IMR-90 (cell line): ENCODE results near the gene HIVEP1. TPM values are rescaled to one million over a fixed set of nuclear protein-coding genes. Genes with fewer than 3 reads are reported as not detected.
A peak's percentile ranks its signal among the peaks of the same experiment; 100 is the strongest.

Experiments
- ATAC-seq: fragments of 200-7000 bp; cut with Tn5 transposase; 2 replicates; pipeline ENCODE4 v1.9.1; 2020; ENCODE audit warnings: low read depth, mild to moderate bottlenecking, moderate library complexity
- Bru-seq: library from RNA; stranded (reverse); fragments of 400-500 nt; gene quantifications from one replicate; lab custom pipeline; 2021; lab: Mats Ljungman, UMichigan
- BruChase-seq, 2 experiments: library from RNA; stranded (reverse); fragments of 400-500 nt; gene quantifications; one replicate each; lab custom pipeline; 2021; lab: Mats Ljungman, UMichigan
- BruUV-seq: library from RNA; stranded (reverse); fragments of 400-500 nt; replicated peaks from 2 replicates; lab custom pipeline; 2021; lab: Mats Ljungman, UMichigan
- CTCF ChIA-PET: fragments of 300-600 bp; formaldehyde crosslinking; extraction: SDS; loops from one replicate; lab custom pipeline; 2021; ENCODE audit warnings: antibody characterized with exemption; lab: Yijun Ruan, JAX
- POLR2A ChIA-PET: fragments of 300-600 bp; sonication (Branson Sonifier 250); formaldehyde crosslinking; loops from one replicate; lab custom pipeline; 2022; ENCODE audit warnings: antibody characterized with exemption; ENCODE audit not compliant: unreplicated experiment; lab: Charles Lee
- DNase-seq: peaks from one replicate; pipeline ENCODE4 v3.0.0; 2013
- H2AFZ ChIP-seq: replicated peaks from 2 replicates; pipeline ENCODE3; 2013; ENCODE audit warnings: low read length, mild to moderate bottlenecking; ENCODE audit not compliant: poor library complexity
- H2AK5ac ChIP-seq: 2 replicates; pipeline ENCODE4 v1.6.1; 2013; ENCODE audit warnings: low read depth, low read length, inconsistent platforms
- H2AK9ac ChIP-seq: replicated peaks from 2 replicates; pipeline ENCODE3; 2013; ENCODE audit warnings: mild to moderate bottlenecking, low read depth, low read length, moderate library complexity; ENCODE audit not compliant: poor library complexity
- H2BK120ac ChIP-seq: 2 replicates; pipeline ENCODE4 v1.6.1; 2013; ENCODE audit warnings: low read depth, low read length, inconsistent platforms
- H2BK15ac ChIP-seq: 3 replicates; pipeline ENCODE4 v1.6.1; 2013; ENCODE audit warnings: low read depth, low read length, inconsistent platforms
- H2BK20ac ChIP-seq: 2 replicates; pipeline ENCODE4 v1.6.1; 2013; ENCODE audit warnings: low read depth, mild to moderate bottlenecking, inconsistent platforms, low read length, moderate library complexity
- H2BK5ac ChIP-seq: 2 replicates; pipeline ENCODE4 v1.6.1; 2013; ENCODE audit warnings: mild to moderate bottlenecking, low read depth, low read length, inconsistent platforms; ENCODE audit not compliant: poor library complexity, severe bottlenecking
- H3K14ac ChIP-seq: replicated peaks from 2 replicates; pipeline ENCODE4 v1.6.1; 2013; ENCODE audit warnings: low read depth, low read length, inconsistent platforms
- H3K18ac ChIP-seq: 2 replicates; pipeline ENCODE4 v1.6.1; 2013; ENCODE audit warnings: low read depth, low read length, control low read depth
- H3K23ac ChIP-seq: 2 replicates; pipeline ENCODE4 v1.6.1; 2013; ENCODE audit warnings: low read depth, low read length, inconsistent platforms
- H3K27ac ChIP-seq: 2 replicates; pipeline ENCODE4 v1.5.1; 2013; ENCODE audit warnings: mild to moderate bottlenecking, control low read depth, low read length; ENCODE audit not compliant: insufficient read depth
- H3K27me3 ChIP-seq: 2 replicates; pipeline ENCODE4 v1.6.1; 2013; ENCODE audit warnings: low read length; ENCODE audit not compliant: control insufficient read depth, insufficient read depth
- H3K36me3 ChIP-seq: 2 replicates; pipeline ENCODE4 v1.6.1; 2013; ENCODE audit warnings: low read length, mixed read lengths; ENCODE audit not compliant: control insufficient read depth, insufficient read depth
- H3K4ac ChIP-seq: 2 replicates; pipeline ENCODE4 v1.6.1; 2013; ENCODE audit warnings: low read depth, low read length, inconsistent platforms
- H3K4me1 ChIP-seq: 2 replicates; pipeline ENCODE4 v1.6.1; 2013; ENCODE audit warnings: low read length, mixed read lengths; ENCODE audit not compliant: control insufficient read depth, insufficient read depth
- H3K4me2 ChIP-seq: 2 replicates; pipeline ENCODE4 v1.6.1; 2013; ENCODE audit warnings: low read depth, mild to moderate bottlenecking, control low read depth, low read length, moderate library complexity
- H3K4me3 ChIP-seq: 2 replicates; pipeline ENCODE4 v1.5.1; 2013; ENCODE audit warnings: low read depth, mild to moderate bottlenecking, control low read depth, low read length, moderate library complexity; ENCODE audit not compliant: insufficient read depth
- H3K56ac ChIP-seq: 2 replicates; pipeline ENCODE4 v1.6.1; 2013; ENCODE audit warnings: low read length, inconsistent platforms; ENCODE audit not compliant: insufficient read depth; ENCODE audit errors: extremely low read depth
- H3K79me1 ChIP-seq, 2 experiments: 2 replicates each; pipeline ENCODE4 v1.6.1; 2013; ENCODE audit warnings: low read length in 2 of 2, inconsistent platforms in 1 of 2, low read depth in 1 of 2
- H3K9ac ChIP-seq: 2 replicates; pipeline ENCODE4 v1.6.1; 2013; ENCODE audit warnings: low read depth, low read length, control low read depth
- H3K9me1 ChIP-seq: 2 replicates; pipeline ENCODE4 v1.6.1; 2013; ENCODE audit warnings: low read length, inconsistent platforms; ENCODE audit not compliant: insufficient read depth
- H3K9me3 ChIP-seq: 2 replicates; pipeline ENCODE4 v1.6.1; 2013; ENCODE audit warnings: low read length; ENCODE audit not compliant: control insufficient read depth, insufficient read depth
- H4K20me1 ChIP-seq: 2 replicates; pipeline ENCODE4 v1.6.1; 2013; ENCODE audit warnings: low read length, inconsistent platforms; ENCODE audit not compliant: insufficient read depth
- H4K5ac ChIP-seq: 2 replicates; pipeline ENCODE4 v1.6.1; 2013; ENCODE audit warnings: mild to moderate bottlenecking, low read depth, low read length, control low read depth
- H4K8ac ChIP-seq, 2 experiments: 2 replicates each; pipeline ENCODE4 v1.6.1; 2013; ENCODE audit warnings: low read depth in 2 of 2, low read length in 2 of 2, control low read depth in 1 of 2, inconsistent platforms in 1 of 2
- H4K91ac ChIP-seq: 2 replicates; pipeline ENCODE4 v1.6.1; 2013; ENCODE audit warnings: low read depth, low read length, inconsistent platforms; ENCODE audit not compliant: insufficient read depth
- MAZ ChIP-seq: IDR thresholded peaks from 2 replicates; pipeline ENCODE4 v1.6.1; 2012; ENCODE audit warnings: low read depth, mild to moderate bottlenecking, low read length, improper control_type of control experiment, moderate library complexity, borderline replicate concordance
- POLR2A ChIP-seq: IDR thresholded peaks from 2 replicates; pipeline ENCODE4 v1.6.1; 2012; ENCODE audit warnings: mild to moderate bottlenecking, low read depth, low read length
- RAD21 ChIP-seq: IDR thresholded peaks from 2 replicates; pipeline ENCODE4 v1.6.1; 2012; ENCODE audit warnings: low read length, improper control_type of control experiment
- WGBS, 2 experiments: methylation state at CpG; one replicate each; pipeline versions ENCODE4 v1.1.5 to v1.1.7; 2013; ENCODE audit warnings: missing lambda C conversion rate in 2 of 2; ENCODE audit not compliant: insufficient read length in 1 of 2; ENCODE audit errors: extremely low coverage in 2 of 2; 5-methylcytosine and 5-hydroxymethylcytosine counted together
- dilution Hi-C: fragments of 300-500 bp; cut with HindIII; formaldehyde crosslinking; loops from one replicate; pipeline ENCODE4 v1.14.3; 2018; ENCODE audit warnings: low sequenced_read_pairs; ENCODE audit not compliant: unreplicated experiment
- in situ Hi-C: fragments of 300-500 bp; cut with MboI; formaldehyde crosslinking; loops from 3 replicates; pipeline ENCODE4 v1.14.3; 2019; ENCODE audit warnings: low sequenced_read_pairs, inconsistent platforms, mixed read lengths
- intact Hi-C: fragments of 100-400 bp; cut with micrococcal nuclease; formaldehyde crosslinking; loops from 2 replicates; pipeline ENCODE4 v1.10.0; 2022
- long read RNA-seq: library from polyadenylated mRNA; unstranded; transcript quantifications from one replicate; pipeline ENCODE4 v2.0.0, GENCODE V29; 2021; ENCODE audit not compliant: unreplicated experiment
- polyA plus RNA-seq, 3 experiments: library from polyadenylated mRNA; depleted of rRNA; stranded (reverse); fragments of >200 nt; gene quantifications; 2 replicates each; pipeline ENCODE4 v1.2.3, GENCODE V29; 2012; ENCODE audit warnings: low replicate concordance in 1 of 3
- total RNA-seq: library from RNA; depleted of rRNA; stranded (reverse); fragments of >200 nt; gene quantifications from 2 replicates; pipeline ENCODE4 v1.2.3, GENCODE V29; 2012; rRNA removed
- TF ChIP-seq, protein P1 (sequence below): fragments of 150-350 bp; IDR thresholded peaks from 2 replicates; pipeline ENCODE4 v1.6.1; 2017; ENCODE audit warnings: mild to moderate bottlenecking, antibody characterized with exemption, low read length, low read depth

Gene HIVEP1
- 16.7 and 17.2 TPM in 2 replicates for total RNA-seq
- polyA plus RNA-seq (2012; rRNA removed), result 13.0 and 14.4 TPM in 2 replicates
- 7.3 and 8.8 TPM in 2 replicates for polyA plus RNA-seq (2012; cell fraction: cytosol; rRNA removed)
- 32.2 and 33.4 TPM in 2 replicates for polyA plus RNA-seq (2012; cell fraction: nucleus; rRNA removed; ENCODE audit: low replicate concordance)
- percentile 84 among the genes with signal in this experiment for Bru-seq, nascent RNA
- BruChase-seq, experiment 1, labeled RNA remaining after a 6-hour chase, result percentile 59 among the genes with signal in this experiment
- percentile 71 among the genes with signal in this experiment for BruChase-seq, experiment 2, labeled RNA remaining after a 2-hour chase
- long read RNA-seq, partial matches to known transcripts, result 2 of 3 reads
- long read RNA-seq, other reads (novel, unspliced or antisense), result 1 of 3 reads

- ATAC-seq (no peak), DNase-seq (no peak)
- peaks cover 5% of the 10 kb centered on the region for H3K36me3 ChIP-seq
- peak within 1 kb of the TSS; percentile 95 for H2AK9ac ChIP-seq
- peak within 1 kb of the TSS; percentile 9 for H4K5ac ChIP-seq
- dilution Hi-C loops, result no loop called here
- peak within 1 kb of the TSS; percentile 87 for H3K27ac ChIP-seq
- no peaks in the 10 kb centered on the region for H3K27me3 ChIP-seq
- in situ Hi-C loops, result loop anchor here (10.0 kb wide), 1 partner anchor 427 kb away; no protein-coding TSS in a partner anchor
- peaks cover 5% of the 10 kb centered on the region; the same call in 1 of the 2 replicates for H4K20me1 ChIP-seq
- BruUV-seq, result no TSS peak
- TF ChIP-seq POLR2A (peak; percentile 70), RAD21 (no peak; the same call in 1 of the 2 replicates), MAZ (no peak)
- TF ChIP-seq, protein P1, sequence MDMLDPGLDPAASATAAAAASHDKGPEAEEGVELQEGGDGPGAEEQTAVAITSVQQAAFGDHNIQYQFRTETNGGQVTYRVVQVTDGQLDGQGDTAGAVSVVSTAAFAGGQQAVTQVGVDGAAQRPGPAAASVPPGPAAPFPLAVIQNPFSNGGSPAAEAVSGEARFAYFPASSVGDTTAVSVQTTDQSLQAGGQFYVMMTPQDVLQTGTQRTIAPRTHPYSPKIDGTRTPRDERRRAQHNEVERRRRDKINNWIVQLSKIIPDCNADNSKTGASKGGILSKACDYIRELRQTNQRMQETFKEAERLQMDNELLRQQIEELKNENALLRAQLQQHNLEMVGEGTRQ, result no peak
- no peak within 1 kb of the TSS; the same call in 1 of the 2 replicates for H2BK20ac ChIP-seq
- H3K18ac ChIP-seq, result peak within 1 kb of the TSS; percentile 76
- CTCF ChIA-PET, result interaction anchor here (1.5 to 3.1 kb wide), 2 partner anchors 357 to 396 kb away, joined by 3 to 11 read pairs; no protein-coding TSS in a partner anchor
- peaks cover 2% of the 10 kb centered on the region; the same call in 1 of the 2 replicates for H3K9me3 ChIP-seq
- peak within 1 kb of the TSS; percentile 57; the same call in 1 of the 2 replicates for H4K91ac ChIP-seq
- H3K9me1 ChIP-seq, result no peaks in the 10 kb centered on the region; the same call in 1 of the 2 replicates
- 0% methylated on average over 8 of the region's 78 CpGs; no CpG with 5 or more reads in 1 of the 2 experiments for WGBS, 2 experiments
- H3K4me1 ChIP-seq, result no peaks in the 10 kb centered on the region; the same call in 1 of the 2 replicates
- H3K4me3 ChIP-seq, result peak within 1 kb of the TSS; percentile 76
- peak within 1 kb of the TSS; percentile 84 for H2BK120ac ChIP-seq
- POLR2A ChIA-PET, result no interaction called here
- H2BK15ac ChIP-seq, result no peak within 1 kb of the TSS
- intact Hi-C loops, result loop anchor here (5.0 kb wide), 4 partner anchors 95 to 395 kb away; no protein-coding TSS in a partner anchor
- H3K4me2 ChIP-seq, result peak within 1 kb of the TSS; percentile 89
- peak within 1 kb of the TSS; percentile 90 for H2BK5ac ChIP-seq
- H3K79me1 ChIP-seq, result peaks cover 13 to 40% of the 10 kb centered on the region in 2 experiments
- peak within 1 kb of the TSS; percentile 52 for H2AK5ac ChIP-seq
- H2AFZ ChIP-seq, result peak within 1 kb of the TSS; percentile 89
- H3K9ac ChIP-seq, result peak within 1 kb of the TSS; percentile 95
- peak within 1 kb of the TSS; percentile 96 for H3K14ac ChIP-seq
- peak within 1 kb of the TSS; percentile 92 for H3K23ac ChIP-seq
- peak within 1 kb of the TSS; percentile 87 for H3K4ac ChIP-seq
- H4K8ac ChIP-seq, result peak within 1 kb of the TSS in 1 of 2 experiments; percentile 70; a peak in 2 of 4 replicates
- peak within 1 kb of the TSS; percentile 92 for H3K56ac ChIP-seq
Measured at GRCh38 chr6:12012038-12012557, at the start of gene HIVEP1. Gene HIVEP1 (plus strand): TSS chr6:12012312. CDS start chr6:12015629, 3,317 bp downstream.
